Measurements from ENCODE around the gene SLC39A11. TPM values are rescaled to one million over a fixed set of nuclear protein-coding genes. Genes with fewer than 3 reads are reported as not detected.

The SLC39A11 gene
- total RNA-seq, 1 donor from 2014 or later: 21.5 TPM

DNA sequence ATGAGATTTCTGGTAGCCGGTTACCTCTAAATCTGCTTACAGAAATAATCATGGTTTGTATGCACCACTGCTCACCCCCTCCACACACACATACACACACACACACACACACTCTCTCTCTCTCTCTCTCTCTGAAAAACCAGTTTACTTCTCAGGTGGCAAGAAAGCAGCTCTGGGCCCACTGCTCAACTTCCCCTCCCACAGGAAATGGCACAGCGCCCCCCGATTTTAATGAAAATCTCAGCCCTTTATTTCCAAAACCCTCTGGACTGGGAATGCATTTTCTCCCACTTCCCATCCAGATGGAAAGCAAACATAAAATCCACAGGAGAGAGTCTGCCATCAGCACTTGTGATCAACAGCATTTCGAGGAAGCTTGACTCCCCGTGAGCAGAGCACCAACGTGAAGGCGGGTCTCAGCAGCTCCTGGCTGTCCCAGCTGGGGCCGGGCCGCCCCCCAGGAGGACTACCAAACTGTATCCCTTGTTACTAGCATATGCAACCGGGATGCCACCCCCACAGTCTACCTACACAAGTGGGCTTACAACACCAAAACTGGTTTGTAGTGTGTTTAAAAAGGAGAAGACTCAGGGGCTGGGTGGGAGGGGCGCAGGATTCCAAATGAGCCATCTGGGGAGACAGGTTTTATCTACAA, 121.1 kb downstream of the SLC39A11 start:
- H3K4me1 ChIP-seq (ENCODE audit: insufficient read depth, low read length): peaks cover 13% of the 10 kb centered on the region
- H3K36me3 ChIP-seq (ENCODE audit: insufficient read depth, low read length): no peaks in the 10 kb centered on the region
- no peak for FAIRE-seq
- no peak overlapping the region for H3K4me3 ChIP-seq (ENCODE audit: insufficient read depth, low read depth, low read length)
- DNase-seq (ENCODE audit: low read depth): no peak
- H3K9ac ChIP-seq (ENCODE audit: low read length): no peak overlapping the region
- Mint-ChIP-seq H3K9me3 (ENCODE audit: unreplicated experiment) (peaks cover 2% of the 10 kb centered on the region), H3K4me1 (ENCODE audit: low read depth, unreplicated experiment) (peaks cover 25% of the 10 kb centered on the region), H3K27me3 (ENCODE audit: low read depth, unreplicated experiment) (no peaks in the 10 kb centered on the region), H3K36me3 (ENCODE audit: low read depth, unreplicated experiment) (no peaks in the 10 kb centered on the region), H3K4me3 (ENCODE audit: unreplicated experiment) (no peak overlapping the region), H3K27ac (ENCODE audit: unreplicated experiment) (no peak overlapping the region)
- H4K20me1 ChIP-seq (ENCODE audit: insufficient read depth, low read length): peaks cover 10% of the 10 kb centered on the region
- no peaks in the 10 kb centered on the region for H3K27me3 ChIP-seq (ENCODE audit: insufficient read depth, low read length)
- H3K79me2 ChIP-seq (ENCODE audit: insufficient read depth, low read length): no peaks in the 10 kb centered on the region
- no peaks in the 10 kb centered on the region for H3K9me3 ChIP-seq (ENCODE audit: insufficient read depth, low read depth, low read length)
- H2AFZ ChIP-seq (ENCODE audit: low read depth, low read length): no peak overlapping the region
- no peak overlapping the region for H3K27ac ChIP-seq (ENCODE audit: low read depth, low read length)
- H3K4me2 ChIP-seq (ENCODE audit: low read length): peak overlapping the region; percentile 31
- no peak for TF ChIP-seq EZH2 (IDR thresholded peaks at IDR 0.05; ENCODE audit: insufficient read depth, low read length)
- TF ChIP-seq, protein P1, sequence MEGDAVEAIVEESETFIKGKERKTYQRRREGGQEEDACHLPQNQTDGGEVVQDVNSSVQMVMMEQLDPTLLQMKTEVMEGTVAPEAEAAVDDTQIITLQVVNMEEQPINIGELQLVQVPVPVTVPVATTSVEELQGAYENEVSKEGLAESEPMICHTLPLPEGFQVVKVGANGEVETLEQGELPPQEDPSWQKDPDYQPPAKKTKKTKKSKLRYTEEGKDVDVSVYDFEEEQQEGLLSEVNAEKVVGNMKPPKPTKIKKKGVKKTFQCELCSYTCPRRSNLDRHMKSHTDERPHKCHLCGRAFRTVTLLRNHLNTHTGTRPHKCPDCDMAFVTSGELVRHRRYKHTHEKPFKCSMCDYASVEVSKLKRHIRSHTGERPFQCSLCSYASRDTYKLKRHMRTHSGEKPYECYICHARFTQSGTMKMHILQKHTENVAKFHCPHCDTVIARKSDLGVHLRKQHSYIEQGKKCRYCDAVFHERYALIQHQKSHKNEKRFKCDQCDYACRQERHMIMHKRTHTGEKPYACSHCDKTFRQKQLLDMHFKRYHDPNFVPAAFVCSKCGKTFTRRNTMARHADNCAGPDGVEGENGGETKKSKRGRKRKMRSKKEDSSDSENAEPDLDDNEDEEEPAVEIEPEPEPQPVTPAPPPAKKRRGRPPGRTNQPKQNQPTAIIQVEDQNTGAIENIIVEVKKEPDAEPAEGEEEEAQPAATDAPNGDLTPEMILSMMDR (IDR thresholded peaks at IDR 0.05; ENCODE audit: insufficient read depth, low read depth, low read length): no peak

DNA sequence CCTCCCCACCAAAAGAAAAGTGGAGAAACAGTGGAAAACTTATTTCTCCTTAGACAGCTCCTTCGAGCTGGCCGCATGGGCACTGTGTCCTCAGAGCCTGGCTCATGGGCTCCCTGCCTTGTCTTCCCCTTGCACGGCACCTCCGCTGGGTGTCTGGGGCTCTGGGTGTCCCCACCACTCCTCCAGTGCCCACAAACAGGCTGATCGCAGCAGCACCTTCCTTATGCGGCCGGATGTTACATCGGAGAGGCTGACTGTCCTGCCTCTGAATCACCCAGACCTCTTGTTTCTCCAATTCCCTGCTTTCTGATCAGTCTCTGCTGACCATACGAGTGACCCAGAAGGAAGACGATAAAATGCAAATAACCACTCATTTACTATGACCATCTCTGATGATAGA, 121.7 kb downstream of the SLC39A11 start:
- H2AFZ ChIP-seq (ENCODE audit: low read depth, low read length): no peak overlapping the region
- Mint-ChIP-seq H3K9me3 (ENCODE audit: unreplicated experiment) (no peaks in the 10 kb centered on the region), H3K4me3 (ENCODE audit: unreplicated experiment) (no peak overlapping the region), H3K27me3 (ENCODE audit: low read depth, unreplicated experiment) (no peaks in the 10 kb centered on the region), H3K36me3 (ENCODE audit: low read depth, unreplicated experiment) (no peaks in the 10 kb centered on the region), H3K27ac (ENCODE audit: unreplicated experiment) (no peak overlapping the region), H3K4me1 (ENCODE audit: low read depth, unreplicated experiment) (peaks cover 22% of the 10 kb centered on the region)
- H3K4me2 ChIP-seq (ENCODE audit: low read length): peak overlapping the region; percentile 31
- DNase-seq (ENCODE audit: low read depth): peak; percentile 25
- no peak for FAIRE-seq
- H3K9ac ChIP-seq (ENCODE audit: low read length): no peak overlapping the region
- H3K9me3 ChIP-seq (ENCODE audit: insufficient read depth, low read depth, low read length): no peaks in the 10 kb centered on the region
- no peaks in the 10 kb centered on the region for H3K27me3 ChIP-seq (ENCODE audit: insufficient read depth, low read length)
- peaks cover 11% of the 10 kb centered on the region for H3K4me1 ChIP-seq (ENCODE audit: insufficient read depth, low read length)
- no peak overlapping the region for H3K27ac ChIP-seq (ENCODE audit: low read depth, low read length)
- no peaks in the 10 kb centered on the region for H3K79me2 ChIP-seq (ENCODE audit: insufficient read depth, low read length)
- H3K4me3 ChIP-seq (ENCODE audit: insufficient read depth, low read depth, low read length): no peak overlapping the region
- H4K20me1 ChIP-seq (ENCODE audit: insufficient read depth, low read length): peaks cover 10% of the 10 kb centered on the region
- no peaks in the 10 kb centered on the region for H3K36me3 ChIP-seq (ENCODE audit: insufficient read depth, low read length)
- no peak for TF ChIP-seq EZH2 (IDR thresholded peaks at IDR 0.05; ENCODE audit: insufficient read depth, low read length)
- TF ChIP-seq, protein P1 (IDR thresholded peaks at IDR 0.05; ENCODE audit: insufficient read depth, low read depth, low read length): no peak

DNA sequence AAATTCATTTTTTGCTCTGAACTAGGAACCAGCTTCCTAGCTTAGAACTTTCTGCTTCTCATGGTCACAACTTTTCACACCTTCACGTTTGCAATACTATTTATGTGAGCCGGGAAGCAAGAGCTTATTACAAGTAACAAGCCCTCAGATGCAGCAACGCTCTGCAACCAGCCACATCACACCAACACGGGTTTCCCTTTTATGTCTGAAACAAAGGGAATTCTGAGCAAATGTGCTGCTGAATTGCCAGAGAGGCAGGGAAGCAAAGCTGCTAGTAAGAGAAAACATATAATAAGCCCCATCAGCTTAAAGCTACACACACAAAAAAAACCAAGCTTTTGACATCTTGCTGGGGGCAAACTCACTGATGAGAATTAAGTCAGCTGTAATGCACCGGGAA, 122.2 kb downstream of the SLC39A11 start:
- H3K4me3 ChIP-seq (ENCODE audit: insufficient read depth, low read depth, low read length): no peak overlapping the region
- H3K27ac ChIP-seq (ENCODE audit: low read depth, low read length): no peak overlapping the region
- H3K4me2 ChIP-seq (ENCODE audit: low read length): peak overlapping the region; percentile 31
- no peak overlapping the region for H2AFZ ChIP-seq (ENCODE audit: low read depth, low read length)
- peaks cover 10% of the 10 kb centered on the region for H4K20me1 ChIP-seq (ENCODE audit: insufficient read depth, low read length)
- H3K4me1 ChIP-seq (ENCODE audit: insufficient read depth, low read length): peaks cover 11% of the 10 kb centered on the region
- FAIRE-seq: no peak
- no peaks in the 10 kb centered on the region for H3K36me3 Mint-ChIP-seq (ENCODE audit: low read depth, unreplicated experiment)
- no peaks in the 10 kb centered on the region for H3K27me3 Mint-ChIP-seq (ENCODE audit: low read depth, unreplicated experiment)
- peaks cover 22% of the 10 kb centered on the region for H3K4me1 Mint-ChIP-seq (ENCODE audit: low read depth, unreplicated experiment)
- DNase-seq (ENCODE audit: low read depth): no peak
- no peaks in the 10 kb centered on the region for H3K27me3 ChIP-seq (ENCODE audit: insufficient read depth, low read length)
- no peak overlapping the region for H3K4me3 Mint-ChIP-seq (ENCODE audit: unreplicated experiment)
- no peak overlapping the region for H3K27ac Mint-ChIP-seq (ENCODE audit: unreplicated experiment)
- no peaks in the 10 kb centered on the region for H3K9me3 Mint-ChIP-seq (ENCODE audit: unreplicated experiment)
- no peaks in the 10 kb centered on the region for H3K36me3 ChIP-seq (ENCODE audit: insufficient read depth, low read length)
- H3K79me2 ChIP-seq (ENCODE audit: insufficient read depth, low read length): no peaks in the 10 kb centered on the region
- TF ChIP-seq, protein P1 (IDR thresholded peaks at IDR 0.05; ENCODE audit: insufficient read depth, low read depth, low read length): no peak
- no peak for TF ChIP-seq EZH2 (IDR thresholded peaks at IDR 0.05; ENCODE audit: insufficient read depth, low read length)
- no peaks in the 10 kb centered on the region for H3K9me3 ChIP-seq (ENCODE audit: insufficient read depth, low read depth, low read length)
- H3K9ac ChIP-seq (ENCODE audit: low read length): no peak overlapping the region

Measured in astrocyte (in vitro differentiated cells and primary cell).